H1 (cell line): ENCODE data around the gene ERLEC1. TPM values are rescaled to one million over a fixed set of nuclear protein-coding genes. Genes with fewer than 3 reads are reported as not detected.
A peak's percentile ranks its signal among the peaks of the same experiment; 100 is the strongest.

Experiments used
- CTCF ChIA-PET: fragments of 300-600 bp; sonication (Branson Sonifier 250); formaldehyde crosslinking; loops from one replicate; lab custom pipeline; 2021; ENCODE audit not compliant: partially characterized antibody; lab: Charles Lee
- POLR2A ChIA-PET: fragments of 300-600 bp; sonication (Branson Sonifier 250); formaldehyde crosslinking; loops from one replicate; lab custom pipeline; 2021; ENCODE audit warnings: inconsistent platforms; ENCODE audit not compliant: partially characterized antibody; lab: Charles Lee
- DNase-seq, 2 experiments: peaks; one replicate each; pipeline versions ENCODE4 v3.0.0 to v3.0.0-alpha.2; 2010 to 2022; ENCODE audit warnings: low spot score in 2 of 2, low read depth in 1 of 2, mixed read lengths in 1 of 2
- FAIRE-seq: peaks from 2 replicates; lab custom pipeline; 2011; peaks lifted over from hg19 to GRCh38; lab: Jason Lieb, UNC
- H2AFZ ChIP-seq: 2 replicates; pipeline ENCODE4 v1.8.1; 2012; ENCODE audit warnings: low read length, inconsistent platforms
- H2AK5ac ChIP-seq: 2 replicates; pipeline ENCODE4 v1.6.1; 2013; ENCODE audit warnings: low read depth, low read length
- H2BK120ac ChIP-seq: replicated peaks from 2 replicates; pipeline ENCODE3; 2013; ENCODE audit warnings: low read depth, low read length, inconsistent platforms
- H2BK12ac ChIP-seq: 2 replicates; pipeline ENCODE4 v1.6.1; 2013; ENCODE audit warnings: low read depth, low read length
- H2BK15ac ChIP-seq: 2 replicates; pipeline ENCODE4 v1.6.1; 2013; ENCODE audit warnings: low read length
- H2BK20ac ChIP-seq: 2 replicates; pipeline ENCODE4 v1.6.1; 2013; ENCODE audit warnings: low read length
- H2BK5ac ChIP-seq: 2 replicates; pipeline ENCODE4 v1.6.1; 2013; ENCODE audit warnings: low read depth, low read length
- H3K14ac ChIP-seq: 2 replicates; pipeline ENCODE4 v1.6.1; 2013; ENCODE audit warnings: inconsistent platforms; ENCODE audit not compliant: insufficient read length
- H3K18ac ChIP-seq: 2 replicates; pipeline ENCODE4 v1.6.1; 2013; ENCODE audit warnings: low read length; ENCODE audit errors: extremely low read depth
- H3K23ac ChIP-seq: 2 replicates; pipeline ENCODE4 v1.6.1; 2013; ENCODE audit warnings: inconsistent platforms; ENCODE audit not compliant: insufficient read length
- H3K23me2 ChIP-seq: 2 replicates; pipeline ENCODE4 v1.6.1; 2013; ENCODE audit warnings: low read depth, low read length
- H3K27ac ChIP-seq: 2 replicates; pipeline ENCODE4 v1.6.1; 2011; ENCODE audit warnings: low read depth, low read length, inconsistent platforms
- H3K27me3 ChIP-seq, 4 experiments: replicated peaks in 1 of 4; 1 replicate in 1 of 4; 2 replicates in 3 of 4; pipeline versions ENCODE4 v1.6.1 to v1.8.1; 2011 to 2013; ENCODE audit warnings: low read length in 3 of 4, mild to moderate bottlenecking in 3 of 4, inconsistent platforms in 2 of 4, mixed read lengths in 2 of 4, moderate library complexity in 1 of 4; ENCODE audit not compliant: control insufficient read depth in 3 of 4, insufficient read depth in 3 of 4; ENCODE audit errors: extremely low read depth in 1 of 4
- H3K36me3 ChIP-seq, 4 experiments: 2 replicates each; pipeline versions ENCODE4 v1.6.1 to v1.8.1; 2011 to 2013; ENCODE audit warnings: mild to moderate bottlenecking in 4 of 4, low read length in 3 of 4, moderate library complexity in 2 of 4, control low read depth in 1 of 4, inconsistent platforms in 1 of 4; ENCODE audit not compliant: insufficient read depth in 4 of 4, control insufficient read depth in 2 of 4
- H3K4ac ChIP-seq: replicated peaks from 2 replicates; pipeline ENCODE3; 2013; ENCODE audit warnings: low read length, low read depth, mixed read lengths, inconsistent platforms; ENCODE audit not compliant: insufficient read length
- H3K4me1 ChIP-seq, 4 experiments: replicated peaks in 1 of 4; 1 replicate in 1 of 4; 2 replicates in 3 of 4; pipeline versions ENCODE4 v1.6.1 to v1.8.1; 2011 to 2013; ENCODE audit warnings: low read length in 3 of 4, inconsistent platforms in 2 of 4, mixed read lengths in 1 of 4; ENCODE audit not compliant: insufficient read depth in 4 of 4, control insufficient read depth in 3 of 4
- H3K4me2 ChIP-seq, 2 experiments: 2 replicates each; pipeline versions ENCODE4 v1.6.1 to v1.8.1; 2011 to 2013; ENCODE audit warnings: low read depth in 2 of 2, low read length in 2 of 2, control low read depth in 1 of 2, inconsistent platforms in 1 of 2, mild to moderate bottlenecking in 1 of 2; ENCODE audit not compliant: insufficient read depth in 1 of 2
- H3K4me3 ChIP-seq, 4 experiments: fragments of 200-600, 300-600 bp in 1 of 4; sonication (generic), shearing (Covaris generic), sonication (Bioruptor Twin) in 1 of 4; 2 replicates each; pipeline versions ENCODE4 v1.5.1 to v1.8.1; 2011 to 2016; ENCODE audit warnings: low read length in 4 of 4, low read depth in 3 of 4, control low read depth in 2 of 4, inconsistent platforms in 2 of 4, mild to moderate bottlenecking in 2 of 4, mixed read lengths in 1 of 4, moderate library complexity in 1 of 4; ENCODE audit not compliant: insufficient read depth in 2 of 4; ENCODE audit errors: extremely low read depth in 1 of 4
- H3K56ac ChIP-seq: replicated peaks from 2 replicates; pipeline ENCODE3; 2013; ENCODE audit warnings: low read depth, mild to moderate bottlenecking, mixed read lengths, low read length, inconsistent platforms; ENCODE audit not compliant: insufficient read length
- H3K79me1 ChIP-seq: 2 replicates; pipeline ENCODE4 v1.6.1; 2013; ENCODE audit warnings: low read depth, low read length, control low read depth
- H3K79me2 ChIP-seq, 2 experiments: 2 replicates each; pipeline versions ENCODE4 v1.6.1 to v1.8.1; 2012 to 2013; ENCODE audit warnings: low read length in 2 of 2, mild to moderate bottlenecking in 2 of 2, inconsistent platforms in 1 of 2; ENCODE audit not compliant: insufficient read depth in 2 of 2, control insufficient read depth in 1 of 2
- H3K9ac ChIP-seq, 4 experiments: replicated peaks in 1 of 4; 1 replicate in 1 of 4; 2 replicates in 3 of 4; pipeline versions ENCODE4 v1.6.1 to v1.8.1; 2011 to 2013; ENCODE audit warnings: low read depth in 3 of 4, low read length in 3 of 4, control low read depth in 2 of 4, mild to moderate bottlenecking in 2 of 4, moderate library complexity in 2 of 4, inconsistent platforms in 1 of 4; ENCODE audit errors: extremely low read depth in 1 of 4
- H3K9me3 ChIP-seq, 2 experiments: 2 replicates each; pipeline versions ENCODE4 v1.6.1 to v1.8.1; 2012 to 2013; ENCODE audit warnings: mild to moderate bottlenecking in 2 of 2, moderate library complexity in 2 of 2, control low read depth in 1 of 2, inconsistent platforms in 1 of 2, low read depth in 1 of 2, low read length in 1 of 2, mixed read lengths in 1 of 2; ENCODE audit not compliant: insufficient read depth in 2 of 2
- H4K20me1 ChIP-seq, 2 experiments: replicated peaks in 1 of 2; 2 replicates each; pipeline versions ENCODE3 to v1.8.1; 2011 to 2013; ENCODE audit warnings: inconsistent platforms in 2 of 2, low read length in 2 of 2, mild to moderate bottlenecking in 1 of 2; ENCODE audit not compliant: insufficient read depth in 2 of 2, control insufficient read depth in 1 of 2
- H4K5ac ChIP-seq: 2 replicates; pipeline ENCODE4 v1.6.1; 2013; ENCODE audit warnings: low read length, low read depth, mixed read lengths, inconsistent platforms; ENCODE audit not compliant: insufficient read length
- H4K8ac ChIP-seq: 2 replicates; pipeline ENCODE4 v1.8.0; 2013; ENCODE audit warnings: mild to moderate bottlenecking, moderate library complexity, low read length, inconsistent platforms; ENCODE audit not compliant: insufficient read depth; ENCODE audit errors: extremely low read depth
- H4K91ac ChIP-seq: replicated peaks from 2 replicates; pipeline ENCODE3; 2013; ENCODE audit warnings: low read length, mixed read lengths, inconsistent platforms; ENCODE audit not compliant: insufficient read length
- BACH1 ChIP-seq: IDR thresholded peaks from 2 replicates; pipeline ENCODE4 v1.6.1; 2012; ENCODE audit warnings: low read length, improper control_type of control experiment
- CBX8 ChIP-seq: fragments of 300-800, 300-1000 bp; sonication (generic); IDR thresholded peaks from 2 replicates; pipeline ENCODE4 v1.7.1; 2016; ENCODE audit warnings: low read depth, low read length, borderline replicate concordance
- CHD2 ChIP-seq: IDR thresholded peaks from 2 replicates; pipeline ENCODE4 v1.6.1; 2012; ENCODE audit warnings: low read length, improper control_type of control experiment
- CREB1 ChIP-seq: IDR thresholded peaks from 2 replicates; pipeline ENCODE4 v1.6.1; 2012; ENCODE audit warnings: inconsistent platforms
- CTBP2 ChIP-seq: IDR thresholded peaks from 2 replicates; pipeline ENCODE4 v1.7.0; 2011; ENCODE audit warnings: borderline replicate concordance, mild to moderate bottlenecking, moderate library complexity, mixed read lengths, low read length; ENCODE audit not compliant: insufficient read depth, insufficient read length
- MAFK ChIP-seq: IDR thresholded peaks from 2 replicates; pipeline ENCODE4 v1.6.1; 2012; ENCODE audit warnings: low read depth, mild to moderate bottlenecking, improper control_type of control experiment, low read length
- SIN3A ChIP-seq, 2 experiments: IDR thresholded peaks in 1 of 2; conservative IDR thresholded peaks in 1 of 2; 2 replicates each; pipeline ENCODE4 v1.6.1; 2011 to 2012; ENCODE audit warnings: low read length in 2 of 2, improper control_type of control experiment in 1 of 2, low read depth in 1 of 2, mild to moderate bottlenecking in 1 of 2
- SIRT6 ChIP-seq: IDR thresholded peaks from one replicate; pipeline ENCODE4 v1.7.1; 2012; ENCODE audit warnings: low read length, inconsistent platforms
- SUZ12 ChIP-seq: fragments of 200-600 bp; sonication (generic); IDR thresholded peaks from 2 replicates; pipeline ENCODE4 v1.6.1; 2012; ENCODE audit warnings: mild to moderate bottlenecking, inconsistent platforms, low read length, moderate library complexity, mixed read lengths
- TAF1 ChIP-seq: IDR thresholded peaks from 2 replicates; pipeline ENCODE4 v1.6.1; 2011; ENCODE audit warnings: mild to moderate bottlenecking, low read depth, low read length
- YY1 ChIP-seq: IDR thresholded peaks from 2 replicates; pipeline ENCODE4 v1.6.1; 2011; ENCODE audit warnings: low read depth, mild to moderate bottlenecking, low read length
- WGBS, 2 experiments: shearing (Covaris generic) in 1 of 2; methylation state at CpG; one replicate each; pipeline versions ENCODE4 v1.1.6 to v1.1.7; 2013 to 2015; ENCODE audit warnings: low lambda C conversion rate in 2 of 2, mixed read lengths in 2 of 2, inconsistent platforms in 1 of 2, low coverage in 1 of 2, missing lambda C conversion rate in 1 of 2; ENCODE audit not compliant: insufficient replicate concordance in 2 of 2, insufficient coverage in 1 of 2, insufficient read length in 1 of 2; ENCODE audit errors: extremely low coverage in 1 of 2, missing lambda C conversion rate in 1 of 2; 5-methylcytosine and 5-hydroxymethylcytosine counted together
- polyA plus RNA-seq, 7 experiments: library from polyadenylated mRNA; depleted of rRNA in 3 of 7; stranded (reverse) in 5 of 7; unstranded in 2 of 7; fragments of >200 nt in 5 of 7; fragments of 200-250 nt in 2 of 7; gene quantifications; 1 replicate in 5 of 7; 2 replicates in 1 of 7; 4 replicates in 1 of 7; pipeline versions ENCODE4 v1.2.1 to v1.2.3, GENCODE V29; 2011 to 2013; ENCODE audit warnings: missing spikeins in 2 of 7, mixed read lengths in 2 of 7
- total RNA-seq: library from RNA; stranded (reverse); fragmentation: NEBNext Ultra II Directional; extraction: Animal tissue kit (Norgen Biotek cat#: 25700); gene quantifications from 2 replicates; pipeline ENCODE4 v1.2.1, GENCODE V29; 2021

Gene ERLEC1
- total and polyA plus RNA-seq, 2 of the 8 experiments (the other 6 are each of a cell fraction or from before 2014, with no cell fraction given), result 12.9 to 26.7 TPM

GRCh38 chr2:53767405-53768241 lies 19.2 kb upstream of the ERLEC1 start, which contains the start of gene CHAC2:
Gene CHAC2, plus strand, starts transcription at chr2:53767804. Its CDS starts 83 bp downstream, at chr2:53767887.
- Histone ChIP-seq H4K91ac (peak within 1 kb of the TSS; percentile 12), H3K4me1 (peaks cover 0 to 3% (median 0%) of the 10 kb centered on the region in 4 experiments; a peak in 1 of 7 replicates), H3K56ac (peak within 1 kb of the TSS; percentile 87), H3K27ac (peak within 1 kb of the TSS; percentile 72), H3K23me2 (peaks cover 2% of the 10 kb centered on the region; the same call in 1 of the 2 replicates), H3K27me3 (no peaks in the 10 kb centered on the region), H3K4me2 (peak within 1 kb of the TSS; percentile 61 to 85), H2BK12ac (no peak within 1 kb of the TSS), H3K36me3 (peaks cover 0 to 7% (median 4%) of the 10 kb centered on the region in 4 experiments; a peak in 4 of 8 replicates), H3K9ac (peak within 1 kb of the TSS; percentile 71 to 92 (median 86)), H3K9me3 (no peaks in the 10 kb centered on the region), H4K20me1 (peaks cover 3 to 4% of the 10 kb centered on the region in 2 experiments), H2BK20ac (no peak within 1 kb of the TSS), H3K79me2 (peaks cover 0 to 29% of the 10 kb centered on the region in 2 experiments; a peak in 2 of 4 replicates), H4K5ac (peak within 1 kb of the TSS; percentile 96), H3K79me1 (no peaks in the 10 kb centered on the region), H2AFZ (peak within 1 kb of the TSS; percentile 81), H3K23ac (no peak within 1 kb of the TSS), H3K4me3 (peak within 1 kb of the TSS; percentile 68 to 91 (median 76)), H3K4ac (peak within 1 kb of the TSS; percentile 10), H3K14ac (no peak within 1 kb of the TSS), H2BK120ac (no peak within 1 kb of the TSS), H2BK5ac (peak within 1 kb of the TSS; percentile 92; the same call in 1 of the 2 replicates), H4K8ac (peak within 1 kb of the TSS; percentile 77), H3K18ac (peak within 1 kb of the TSS; percentile 17), H2BK15ac (no peak within 1 kb of the TSS), H2AK5ac (no peak within 1 kb of the TSS)
- CTCF ChIA-PET, result interaction anchor here (0.9 to 1.9 kb wide), 4 partner anchors 10 to 87 kb away, joined by 3 to 7 read pairs (median 4); no protein-coding TSS in a partner anchor
- DNase-seq, result peak in 1 of 2 experiments; percentile 89
- POLR2A ChIA-PET, result interaction anchor here (0.9 to 11.3 kb wide), 11 partner anchors 9 to 180 kb away, joined by 3 to 124 read pairs (median 3); partner anchors contain the start of genes ASB3, ERLEC1 and GPR75
- 2% methylated on average over 42 of the region's 46 CpGs; no CpG with 5 or more reads in 1 of the 2 experiments for WGBS, 2 experiments
- peak; percentile 39 for FAIRE-seq
- no peak for TF ChIP-seq CBX8
- TF ChIP-seq CTBP2, result no peak
- no peak for TF ChIP-seq BACH1
- peak; percentile 23; the same call in 1 of the 2 replicates for TF ChIP-seq CHD2
- 0 out of 2 replicates have a peak, but pooled peaks have one; percentile 26 for TF ChIP-seq YY1
- no peak for TF ChIP-seq MAFK
- TF ChIP-seq SUZ12, result no peak
- TF ChIP-seq SIN3A (conservative IDR thresholded peaks at IDR 0.05 in 1 of 2, IDR thresholded peaks at IDR 0.05 in 1 of 2; ENCODE audit: low read depth in 1 of 2, low read length in 2 of 2), result peak; percentile 22 to 59; a peak in 1 of 4 replicates
- peak; percentile 87 for TF ChIP-seq TAF1
- no peak for TF ChIP-seq CREB1
- TF ChIP-seq SIRT6, result no peak
